H1 (cell line): ENCODE results near the gene OR6Q1. TPM values are rescaled to one million over a fixed set of nuclear protein-coding genes. Genes with fewer than 3 reads are reported as not detected.
A peak's percentile ranks its signal among the peaks of the same experiment; 100 is the strongest.

Experiments
- CTCF ChIA-PET: fragments of 300-600 bp; sonication (Branson Sonifier 250); formaldehyde crosslinking; loops from one replicate; lab custom pipeline; 2021; ENCODE audit not compliant: partially characterized antibody; lab: Charles Lee
- POLR2A ChIA-PET: fragments of 300-600 bp; sonication (Branson Sonifier 250); formaldehyde crosslinking; loops from one replicate; lab custom pipeline; 2021; ENCODE audit warnings: inconsistent platforms; ENCODE audit not compliant: partially characterized antibody; lab: Charles Lee
- DNase-seq, 2 experiments: peaks; one replicate each; pipeline versions ENCODE4 v3.0.0 to v3.0.0-alpha.2; 2010 to 2022; ENCODE audit warnings: low spot score in 2 of 2, low read depth in 1 of 2, mixed read lengths in 1 of 2
- FAIRE-seq: peaks from 2 replicates; lab custom pipeline; 2011; peaks lifted over from hg19 to GRCh38; lab: Jason Lieb, UNC
- H2AFZ ChIP-seq: 2 replicates; pipeline ENCODE4 v1.8.1; 2012; ENCODE audit warnings: low read length, inconsistent platforms
- H2AK5ac ChIP-seq: 2 replicates; pipeline ENCODE4 v1.6.1; 2013; ENCODE audit warnings: low read depth, low read length
- H2BK120ac ChIP-seq: replicated peaks from 2 replicates; pipeline ENCODE3; 2013; ENCODE audit warnings: low read depth, low read length, inconsistent platforms
- H2BK12ac ChIP-seq: 2 replicates; pipeline ENCODE4 v1.6.1; 2013; ENCODE audit warnings: low read depth, low read length
- H2BK15ac ChIP-seq: 2 replicates; pipeline ENCODE4 v1.6.1; 2013; ENCODE audit warnings: low read length
- H2BK20ac ChIP-seq: 2 replicates; pipeline ENCODE4 v1.6.1; 2013; ENCODE audit warnings: low read length
- H2BK5ac ChIP-seq: 2 replicates; pipeline ENCODE4 v1.6.1; 2013; ENCODE audit warnings: low read depth, low read length
- H3K14ac ChIP-seq: 2 replicates; pipeline ENCODE4 v1.6.1; 2013; ENCODE audit warnings: inconsistent platforms; ENCODE audit not compliant: insufficient read length
- H3K18ac ChIP-seq: 2 replicates; pipeline ENCODE4 v1.6.1; 2013; ENCODE audit warnings: low read length; ENCODE audit errors: extremely low read depth
- H3K23ac ChIP-seq: 2 replicates; pipeline ENCODE4 v1.6.1; 2013; ENCODE audit warnings: inconsistent platforms; ENCODE audit not compliant: insufficient read length
- H3K23me2 ChIP-seq: 2 replicates; pipeline ENCODE4 v1.6.1; 2013; ENCODE audit warnings: low read depth, low read length
- H3K27ac ChIP-seq: 2 replicates; pipeline ENCODE4 v1.6.1; 2011; ENCODE audit warnings: low read depth, low read length, inconsistent platforms
- H3K27me3 ChIP-seq, 4 experiments: replicated peaks in 1 of 4; 1 replicate in 1 of 4; 2 replicates in 3 of 4; pipeline versions ENCODE4 v1.6.1 to v1.8.1; 2011 to 2013; ENCODE audit warnings: low read length in 3 of 4, mild to moderate bottlenecking in 3 of 4, inconsistent platforms in 2 of 4, mixed read lengths in 2 of 4, moderate library complexity in 1 of 4; ENCODE audit not compliant: control insufficient read depth in 3 of 4, insufficient read depth in 3 of 4; ENCODE audit errors: extremely low read depth in 1 of 4
- H3K36me3 ChIP-seq, 4 experiments: 2 replicates each; pipeline versions ENCODE4 v1.6.1 to v1.8.1; 2011 to 2013; ENCODE audit warnings: mild to moderate bottlenecking in 4 of 4, low read length in 3 of 4, moderate library complexity in 2 of 4, control low read depth in 1 of 4, inconsistent platforms in 1 of 4; ENCODE audit not compliant: insufficient read depth in 4 of 4, control insufficient read depth in 2 of 4
- H3K4ac ChIP-seq: replicated peaks from 2 replicates; pipeline ENCODE3; 2013; ENCODE audit warnings: low read length, low read depth, mixed read lengths, inconsistent platforms; ENCODE audit not compliant: insufficient read length
- H3K4me1 ChIP-seq, 4 experiments: replicated peaks in 1 of 4; 1 replicate in 1 of 4; 2 replicates in 3 of 4; pipeline versions ENCODE4 v1.6.1 to v1.8.1; 2011 to 2013; ENCODE audit warnings: low read length in 3 of 4, inconsistent platforms in 2 of 4, mixed read lengths in 1 of 4; ENCODE audit not compliant: insufficient read depth in 4 of 4, control insufficient read depth in 3 of 4
- H3K4me2 ChIP-seq, 2 experiments: 2 replicates each; pipeline versions ENCODE4 v1.6.1 to v1.8.1; 2011 to 2013; ENCODE audit warnings: low read depth in 2 of 2, low read length in 2 of 2, control low read depth in 1 of 2, inconsistent platforms in 1 of 2, mild to moderate bottlenecking in 1 of 2; ENCODE audit not compliant: insufficient read depth in 1 of 2
- H3K4me3 ChIP-seq, 4 experiments: fragments of 200-600, 300-600 bp in 1 of 4; sonication (generic), shearing (Covaris generic), sonication (Bioruptor Twin) in 1 of 4; 2 replicates each; pipeline versions ENCODE4 v1.5.1 to v1.8.1; 2011 to 2016; ENCODE audit warnings: low read length in 4 of 4, low read depth in 3 of 4, control low read depth in 2 of 4, inconsistent platforms in 2 of 4, mild to moderate bottlenecking in 2 of 4, mixed read lengths in 1 of 4, moderate library complexity in 1 of 4; ENCODE audit not compliant: insufficient read depth in 2 of 4; ENCODE audit errors: extremely low read depth in 1 of 4
- H3K56ac ChIP-seq: replicated peaks from 2 replicates; pipeline ENCODE3; 2013; ENCODE audit warnings: low read depth, mild to moderate bottlenecking, mixed read lengths, low read length, inconsistent platforms; ENCODE audit not compliant: insufficient read length
- H3K79me1 ChIP-seq: 2 replicates; pipeline ENCODE4 v1.6.1; 2013; ENCODE audit warnings: low read depth, low read length, control low read depth
- H3K79me2 ChIP-seq, 2 experiments: 2 replicates each; pipeline versions ENCODE4 v1.6.1 to v1.8.1; 2012 to 2013; ENCODE audit warnings: low read length in 2 of 2, mild to moderate bottlenecking in 2 of 2, inconsistent platforms in 1 of 2; ENCODE audit not compliant: insufficient read depth in 2 of 2, control insufficient read depth in 1 of 2
- H3K9ac ChIP-seq, 4 experiments: replicated peaks in 1 of 4; 1 replicate in 1 of 4; 2 replicates in 3 of 4; pipeline versions ENCODE4 v1.6.1 to v1.8.1; 2011 to 2013; ENCODE audit warnings: low read depth in 3 of 4, low read length in 3 of 4, control low read depth in 2 of 4, mild to moderate bottlenecking in 2 of 4, moderate library complexity in 2 of 4, inconsistent platforms in 1 of 4; ENCODE audit errors: extremely low read depth in 1 of 4
- H3K9me3 ChIP-seq, 2 experiments: 2 replicates each; pipeline versions ENCODE4 v1.6.1 to v1.8.1; 2012 to 2013; ENCODE audit warnings: mild to moderate bottlenecking in 2 of 2, moderate library complexity in 2 of 2, control low read depth in 1 of 2, inconsistent platforms in 1 of 2, low read depth in 1 of 2, low read length in 1 of 2, mixed read lengths in 1 of 2; ENCODE audit not compliant: insufficient read depth in 2 of 2
- H4K20me1 ChIP-seq, 2 experiments: replicated peaks in 1 of 2; 2 replicates each; pipeline versions ENCODE3 to v1.8.1; 2011 to 2013; ENCODE audit warnings: inconsistent platforms in 2 of 2, low read length in 2 of 2, mild to moderate bottlenecking in 1 of 2; ENCODE audit not compliant: insufficient read depth in 2 of 2, control insufficient read depth in 1 of 2
- H4K5ac ChIP-seq: 2 replicates; pipeline ENCODE4 v1.6.1; 2013; ENCODE audit warnings: low read length, low read depth, mixed read lengths, inconsistent platforms; ENCODE audit not compliant: insufficient read length
- H4K8ac ChIP-seq: 2 replicates; pipeline ENCODE4 v1.8.0; 2013; ENCODE audit warnings: mild to moderate bottlenecking, moderate library complexity, low read length, inconsistent platforms; ENCODE audit not compliant: insufficient read depth; ENCODE audit errors: extremely low read depth
- H4K91ac ChIP-seq: replicated peaks from 2 replicates; pipeline ENCODE3; 2013; ENCODE audit warnings: low read length, mixed read lengths, inconsistent platforms; ENCODE audit not compliant: insufficient read length
- ASH2L ChIP-seq: fragments of 200-600, 300-600 bp; sonication (generic); IDR thresholded peaks from one replicate; pipeline ENCODE4 v1.7.1; 2017; ENCODE audit warnings: low read length
- JUN ChIP-seq: IDR thresholded peaks from 2 replicates; pipeline ENCODE4 v1.6.1; 2011; ENCODE audit warnings: low read depth, mild to moderate bottlenecking, improper control_type of control experiment, low read length
- JUND ChIP-seq: IDR thresholded peaks from 2 replicates; pipeline ENCODE4 v1.6.1; 2011; ENCODE audit warnings: mild to moderate bottlenecking, improper control_type of control experiment, low read length
- RFX5 ChIP-seq: IDR thresholded peaks from 2 replicates; pipeline ENCODE4 v1.6.1; 2011; ENCODE audit warnings: low read depth, low read length, improper control_type of control experiment, borderline replicate concordance
- SIRT6 ChIP-seq: IDR thresholded peaks from one replicate; pipeline ENCODE4 v1.7.1; 2012; ENCODE audit warnings: low read length, inconsistent platforms
- SP1 ChIP-seq: IDR thresholded peaks from 2 replicates; pipeline ENCODE4 v1.6.1; 2011; ENCODE audit warnings: low read depth, low read length
- TEAD4 ChIP-seq: IDR thresholded peaks from 2 replicates; pipeline ENCODE4 v1.6.1; 2012; ENCODE audit warnings: low read depth, low read length, inconsistent platforms, mixed read lengths
- WGBS, 2 experiments: shearing (Covaris generic) in 1 of 2; methylation state at CpG; one replicate each; pipeline versions ENCODE4 v1.1.6 to v1.1.7; 2013 to 2015; ENCODE audit warnings: low lambda C conversion rate in 2 of 2, mixed read lengths in 2 of 2, inconsistent platforms in 1 of 2, low coverage in 1 of 2, missing lambda C conversion rate in 1 of 2; ENCODE audit not compliant: insufficient replicate concordance in 2 of 2, insufficient coverage in 1 of 2, insufficient read length in 1 of 2; ENCODE audit errors: extremely low coverage in 1 of 2, missing lambda C conversion rate in 1 of 2; 5-methylcytosine and 5-hydroxymethylcytosine counted together
- polyA plus RNA-seq, 7 experiments: library from polyadenylated mRNA; depleted of rRNA in 3 of 7; stranded (reverse) in 5 of 7; unstranded in 2 of 7; fragments of >200 nt in 5 of 7; fragments of 200-250 nt in 2 of 7; gene quantifications; 1 replicate in 5 of 7; 2 replicates in 1 of 7; 4 replicates in 1 of 7; pipeline versions ENCODE4 v1.2.1 to v1.2.3, GENCODE V29; 2011 to 2013; ENCODE audit warnings: missing spikeins in 2 of 7, mixed read lengths in 2 of 7
- total RNA-seq: library from RNA; stranded (reverse); fragmentation: NEBNext Ultra II Directional; extraction: Animal tissue kit (Norgen Biotek cat#: 25700); gene quantifications from 2 replicates; pipeline ENCODE4 v1.2.1, GENCODE V29; 2021

OR6Q1 gene
- total and polyA plus RNA-seq, 2 of the 8 experiments (the other 6 are each of a cell fraction or from before 2014, with no cell fraction given), result not detected

GRCh38 chr11:58059007-58059350 lies 28.2 kb downstream of the OR6Q1 start:
- H2BK15ac ChIP-seq, result no peak overlapping the region
- POLR2A ChIA-PET, result no interaction called here
- H3K23ac ChIP-seq, result no peak overlapping the region
- no peak overlapping the region; a peak in 1 of 7 replicates for H3K9ac ChIP-seq
- peak; percentile 62; the same call in 1 of the 2 replicates for TF ChIP-seq JUND
- TF ChIP-seq JUN, result peak; percentile 68
- peak; percentile 59 for TF ChIP-seq ASH2L
- no peak for TF ChIP-seq RFX5
- TF ChIP-seq SP1, result peak; percentile 62; the same call in 1 of the 2 replicates
- peak; percentile 57; the same call in 1 of the 2 replicates for TF ChIP-seq TEAD4
- TF ChIP-seq SIRT6, result no peak
- no peak overlapping the region for H3K14ac ChIP-seq
- H2BK5ac ChIP-seq, result peak overlapping the region; percentile 86; the same call in 1 of the 2 replicates
- no peak overlapping the region for H2AK5ac ChIP-seq
- CTCF ChIA-PET, result interaction anchor here (0.6 to 3.5 kb wide), 8 partner anchors 10 to 1615 kb away, joined by 3 to 19 read pairs (median 4); no protein-coding TSS in a partner anchor
- H2BK120ac ChIP-seq, result no peak overlapping the region
- no peaks in the 10 kb centered on the region for H3K36me3 ChIP-seq
- no peak overlapping the region for H4K5ac ChIP-seq
- no peak overlapping the region for H3K4me3 ChIP-seq
- H3K4me1 ChIP-seq, result peaks cover 0 to 19% (median 16%) of the 10 kb centered on the region in 4 experiments; a peak in 6 of 7 replicates
- H4K8ac ChIP-seq, result no peak overlapping the region
- H3K27me3 ChIP-seq, result no peaks in the 10 kb centered on the region
- H3K23me2 ChIP-seq, result no peaks in the 10 kb centered on the region
- no peak overlapping the region for H3K4ac ChIP-seq
- no peaks in the 10 kb centered on the region for H3K9me3 ChIP-seq
- no peak for DNase-seq
- H3K79me2 ChIP-seq, result no peaks in the 10 kb centered on the region
- H2AFZ ChIP-seq, result peak overlapping the region; percentile 60
- 0 out of 4 replicates have a peak overlapping the region, but pooled peaks of 1 of the 2 experiments have one; percentile 12 for H3K4me2 ChIP-seq
- no peaks in the 10 kb centered on the region for H3K79me1 ChIP-seq
- no peaks in the 10 kb centered on the region for H4K20me1 ChIP-seq
- H3K27ac ChIP-seq, result peak overlapping the region; percentile 28
- no peak for FAIRE-seq
- 0 out of 2 replicates have a peak overlapping the region, but pooled peaks have one; percentile 64 for H3K18ac ChIP-seq
- no peak overlapping the region for H2BK20ac ChIP-seq
- no peak overlapping the region for H4K91ac ChIP-seq
- H2BK12ac ChIP-seq, result peak overlapping the region; percentile 78; the same call in 1 of the 2 replicates
- no peak overlapping the region for H3K56ac ChIP-seq
- 37% methylated on average over 4 of the region's 4 CpGs; no CpG with 5 or more reads in 1 of the 2 experiments for WGBS, 2 experiments
